ENCODE measurements around the gene ELF4.

The ELF4 gene

DNA sequence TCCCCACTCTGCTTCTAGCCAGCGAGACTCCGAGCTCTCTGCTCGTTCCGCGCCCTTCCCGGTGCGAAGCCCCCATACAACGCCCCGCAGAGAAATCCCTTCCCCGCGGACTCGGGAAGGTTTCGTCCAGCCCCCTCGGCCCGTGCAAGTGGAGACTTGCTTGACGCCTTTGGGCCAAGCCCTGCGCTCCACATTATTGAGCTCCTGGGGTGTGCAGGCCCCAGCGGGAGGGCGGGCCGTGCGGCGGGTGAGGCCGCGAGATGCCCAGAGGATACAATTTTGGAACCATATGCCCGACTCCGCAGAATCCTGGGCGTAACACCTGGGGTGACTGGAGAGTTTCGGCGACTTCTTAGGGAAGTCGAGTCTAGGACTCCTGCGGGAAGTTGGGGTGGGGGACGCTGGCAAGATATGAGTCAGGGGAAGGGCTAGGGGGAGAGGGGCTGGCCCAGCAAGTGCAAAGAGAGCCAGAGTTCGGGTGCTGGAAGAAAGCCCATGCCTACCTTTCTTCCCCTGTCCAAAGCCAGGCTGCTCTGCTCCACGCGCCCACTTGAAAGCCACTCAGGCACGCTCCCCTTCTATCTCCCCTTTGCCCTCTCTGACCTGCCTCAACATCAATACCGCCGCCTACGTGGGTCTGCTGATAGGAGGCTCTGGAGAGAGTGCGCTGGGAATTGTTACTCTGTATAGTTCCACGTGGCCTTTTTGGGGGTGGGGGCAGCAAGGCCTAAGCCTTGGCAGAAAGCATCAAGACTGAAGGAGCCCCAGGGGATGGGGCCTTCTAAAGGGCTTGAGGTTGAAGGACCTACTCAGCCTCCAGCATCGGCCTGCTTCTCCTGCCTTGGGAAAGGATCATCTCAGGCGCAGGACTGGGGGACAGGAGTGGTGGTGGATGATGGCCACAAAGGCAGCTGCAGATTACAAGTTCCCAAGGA, 1.2 kb upstream of the ELF4 start:
- no peak for DNase-seq

DNA sequence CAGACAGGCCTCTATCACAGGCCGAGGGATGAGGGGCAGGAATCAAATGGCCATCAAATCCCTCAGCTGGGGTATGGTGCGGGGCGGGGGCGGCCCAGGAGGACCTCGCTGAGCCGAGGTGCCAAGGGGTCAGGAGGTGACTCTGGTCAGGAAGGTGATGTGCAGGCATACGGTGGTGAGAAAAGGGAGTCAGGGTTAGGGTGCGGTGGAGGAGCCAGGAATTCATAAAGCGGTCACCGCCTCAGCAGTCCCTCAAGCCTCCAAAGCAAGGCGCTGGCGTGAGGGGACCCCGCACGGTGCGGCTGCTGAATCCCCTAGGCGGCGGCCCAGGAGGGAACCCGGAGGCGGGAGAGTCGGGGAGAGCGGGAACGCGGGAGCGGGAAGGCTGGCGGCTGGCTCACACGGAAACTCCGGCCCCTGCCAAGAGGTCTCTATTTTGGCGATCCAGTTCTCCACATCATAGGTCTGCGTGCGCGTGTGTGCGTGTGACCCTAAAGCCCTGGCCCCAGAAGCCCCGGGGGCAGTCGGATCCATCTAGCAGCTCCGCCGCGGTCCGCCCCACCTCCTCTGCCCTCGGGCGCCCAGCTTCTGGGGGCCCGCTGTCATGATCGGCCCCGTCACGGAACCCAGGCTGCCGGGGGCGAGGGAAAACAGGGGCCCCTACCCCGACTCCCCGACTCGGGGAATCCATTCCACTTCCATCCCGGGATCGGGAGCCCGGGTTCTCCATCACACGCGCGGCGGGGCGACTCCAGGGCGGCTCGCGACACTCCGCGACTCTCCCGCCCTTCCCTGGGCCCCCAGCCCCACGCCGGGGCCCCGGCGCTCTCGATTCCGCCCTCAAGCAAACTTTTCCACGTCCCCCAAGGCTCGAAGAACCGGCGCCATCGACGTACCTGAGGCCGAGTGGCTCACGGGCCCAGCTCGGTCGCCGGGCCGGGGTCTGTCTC, 593 bp downstream of the ELF4 start:
- no peak for DNase-seq

- peak; percentile 20 for DNase-seq
Measured at GRCh38 chrX:130108647-130109428, 1.5 kb downstream of the ELF4 start.

DNA sequence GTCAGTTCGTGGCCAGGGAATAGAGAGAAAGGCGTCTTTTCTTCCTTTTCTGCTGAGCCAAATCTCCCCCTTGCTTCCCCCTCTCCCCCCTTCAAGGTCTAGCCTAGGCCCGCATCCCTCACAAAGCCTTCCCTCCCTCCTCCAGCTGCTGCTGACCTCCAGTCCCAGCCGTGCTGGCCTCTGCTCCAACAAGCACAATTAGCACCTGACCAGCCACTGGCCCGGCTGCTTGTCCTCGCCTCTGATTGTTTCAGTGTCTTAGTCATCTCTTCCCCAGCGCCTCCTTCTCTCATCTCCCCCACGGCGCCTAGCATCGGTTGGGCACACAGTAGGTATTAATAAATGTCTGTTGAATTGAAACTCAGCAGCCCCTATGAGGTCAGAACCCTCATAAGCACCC, 4.2 kb downstream of the ELF4 start:
- no peak for DNase-seq

GRCh38 chrX:130105244-130105643, 5.1 kb downstream of the ELF4 start:
- DNase-seq: no peak

DNA sequence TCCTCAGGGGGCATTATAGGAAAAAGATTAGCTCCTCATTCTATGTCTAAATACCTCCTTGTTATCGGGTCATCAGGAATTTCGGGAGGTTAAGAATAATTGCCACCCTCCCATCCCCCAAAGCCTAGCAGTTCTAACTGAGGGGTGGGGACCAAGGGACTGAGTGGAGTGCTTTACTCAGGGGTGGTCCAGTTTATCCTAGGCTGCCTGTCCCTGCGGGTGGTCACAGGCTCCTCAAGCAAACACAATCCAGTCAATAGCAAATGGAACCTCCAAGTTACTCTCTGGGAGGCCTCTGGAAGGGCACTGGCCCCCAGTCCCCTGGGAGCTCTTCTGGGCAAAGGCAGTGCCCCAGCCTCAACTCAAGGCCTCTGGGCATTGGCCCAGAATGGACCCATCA, 6.7 kb downstream of the ELF4 start:
- no peak for DNase-seq

- DNase-seq: no peak
Measured at GRCh38 chrX:130100180-130100579, 10.1 kb downstream of the ELF4 start.

DNA sequence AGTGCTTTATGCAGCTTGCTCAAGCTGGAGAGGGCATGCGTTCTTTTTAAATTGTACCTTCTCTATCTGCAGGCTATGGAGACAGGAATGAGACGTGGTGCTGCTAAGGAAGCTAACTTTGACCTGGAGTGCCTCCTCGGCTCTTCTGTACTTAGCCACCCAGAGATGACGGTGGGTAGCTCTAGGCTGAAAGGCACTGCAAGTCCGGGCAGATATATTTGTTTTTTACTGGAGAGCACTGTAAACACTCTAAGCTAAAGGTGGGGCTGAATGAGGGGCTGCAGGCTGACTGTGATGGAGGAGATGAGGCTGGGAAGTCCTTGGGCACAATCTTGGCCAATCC, 12.1 kb downstream of the ELF4 start:
- no peak for DNase-seq

DNA sequence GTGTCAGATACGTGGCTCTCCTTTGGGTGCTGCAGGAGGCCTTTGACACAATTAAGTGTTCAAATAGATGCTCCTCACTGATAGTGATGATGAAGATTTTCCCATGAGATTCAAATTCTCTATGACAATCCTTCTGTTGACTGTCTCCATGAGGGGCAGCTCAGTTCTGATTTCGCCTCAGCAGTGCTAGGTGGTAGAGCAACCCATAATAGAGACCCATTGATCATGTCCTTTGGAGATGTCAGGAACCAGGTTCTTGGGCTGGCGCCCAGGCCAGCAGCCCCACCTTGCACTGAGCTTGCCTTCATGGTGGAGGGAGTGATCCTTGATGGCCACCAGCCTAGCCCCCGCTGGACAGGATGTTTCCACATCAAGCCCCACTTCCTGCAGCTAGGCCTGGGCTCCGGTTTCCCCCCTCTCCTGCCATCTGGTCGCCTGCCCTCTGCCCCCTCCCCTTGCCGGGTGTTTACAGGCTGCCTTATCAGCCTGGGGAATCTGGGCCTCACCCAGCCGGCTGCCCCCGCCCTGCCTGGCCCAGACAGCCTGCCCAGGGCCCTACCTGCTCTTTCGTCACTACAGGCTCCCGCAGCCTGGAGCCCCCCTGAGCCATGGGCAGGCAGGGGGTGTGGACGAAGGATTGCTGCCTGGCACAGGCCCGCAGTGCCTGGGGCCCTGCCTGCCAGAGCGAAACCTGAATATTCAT, 12.6 kb downstream of the ELF4 start:
- no peak for DNase-seq

DNA sequence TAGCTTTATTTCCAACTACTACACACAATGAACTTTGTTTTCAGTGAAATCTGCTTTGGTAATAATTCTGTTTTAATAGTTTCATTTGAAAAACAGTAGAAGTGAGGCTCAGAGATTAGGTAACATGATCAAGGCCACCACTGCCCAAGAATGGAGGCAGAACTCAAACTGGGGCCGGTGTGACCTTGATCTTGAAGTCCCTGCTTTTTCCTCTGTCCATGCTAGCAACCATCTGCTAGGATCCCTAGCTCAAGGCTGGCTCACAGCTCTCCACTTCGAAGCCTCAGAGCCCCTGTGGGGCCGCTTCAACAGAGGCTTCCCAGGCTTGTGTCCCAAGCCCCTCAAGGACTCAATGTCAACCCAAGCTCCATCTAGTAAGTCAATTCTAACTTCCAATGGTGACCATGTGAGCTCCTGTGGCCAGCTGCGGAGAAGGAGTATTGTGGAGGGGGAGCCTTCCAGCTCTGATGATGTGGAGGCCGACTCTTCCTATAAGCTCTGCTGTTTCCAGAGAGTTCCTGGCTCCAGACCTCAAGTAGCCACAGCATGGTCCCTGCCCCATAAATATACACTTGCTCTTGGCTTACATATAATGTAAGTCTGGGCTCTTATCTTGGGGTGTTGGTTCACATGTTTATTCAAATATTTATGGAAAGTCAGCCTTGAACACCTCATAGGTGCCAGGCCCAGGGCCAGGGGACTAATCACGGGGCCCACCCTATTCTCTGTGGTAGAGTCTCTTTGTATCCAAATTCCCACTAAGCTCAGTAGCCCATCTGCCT, 14.9 kb downstream of the ELF4 start:
- DNase-seq: no peak

DNA sequence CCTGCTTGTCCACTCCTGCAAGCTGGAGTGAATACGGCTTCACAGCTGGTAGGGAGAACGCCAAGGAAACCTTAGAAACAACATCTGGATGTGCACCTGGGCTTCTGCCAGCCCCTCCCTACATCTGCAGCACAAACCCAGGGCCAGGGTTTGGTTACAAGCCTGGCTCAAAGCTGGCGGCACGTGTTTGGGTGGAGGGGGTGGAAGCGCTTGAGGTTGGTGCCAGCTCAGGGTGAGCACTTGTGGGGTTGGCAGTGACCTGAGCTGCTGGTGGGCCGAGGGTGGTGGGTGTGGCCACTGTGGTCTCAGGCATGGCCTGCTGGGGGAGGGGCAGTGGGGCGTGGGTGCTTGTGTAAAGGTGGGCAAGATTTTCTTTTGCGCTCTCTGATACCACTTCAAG, 15.6 kb downstream of the ELF4 start:
- DNase-seq: no peak

DNA sequence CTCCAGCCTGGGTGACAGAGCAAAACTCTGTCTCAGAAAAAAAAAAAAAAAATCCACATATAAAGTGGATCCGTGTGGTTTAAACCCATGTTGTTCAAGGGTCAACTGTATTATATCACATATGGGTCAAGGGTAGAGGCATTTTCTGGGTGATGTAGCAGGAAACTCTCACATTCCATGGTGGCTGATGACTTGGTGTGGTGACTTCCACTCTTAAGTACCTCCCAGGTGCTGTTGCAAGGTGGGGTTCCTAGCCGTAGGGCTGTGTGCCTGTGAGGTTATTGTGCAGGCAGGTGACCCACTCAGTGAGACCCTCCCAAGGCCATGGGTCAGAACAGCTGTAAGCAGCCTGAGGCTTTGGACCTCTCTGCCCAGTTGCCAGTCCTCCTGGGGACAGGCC, 17.0 kb downstream of the ELF4 start:
- DNase-seq: no peak

DNA sequence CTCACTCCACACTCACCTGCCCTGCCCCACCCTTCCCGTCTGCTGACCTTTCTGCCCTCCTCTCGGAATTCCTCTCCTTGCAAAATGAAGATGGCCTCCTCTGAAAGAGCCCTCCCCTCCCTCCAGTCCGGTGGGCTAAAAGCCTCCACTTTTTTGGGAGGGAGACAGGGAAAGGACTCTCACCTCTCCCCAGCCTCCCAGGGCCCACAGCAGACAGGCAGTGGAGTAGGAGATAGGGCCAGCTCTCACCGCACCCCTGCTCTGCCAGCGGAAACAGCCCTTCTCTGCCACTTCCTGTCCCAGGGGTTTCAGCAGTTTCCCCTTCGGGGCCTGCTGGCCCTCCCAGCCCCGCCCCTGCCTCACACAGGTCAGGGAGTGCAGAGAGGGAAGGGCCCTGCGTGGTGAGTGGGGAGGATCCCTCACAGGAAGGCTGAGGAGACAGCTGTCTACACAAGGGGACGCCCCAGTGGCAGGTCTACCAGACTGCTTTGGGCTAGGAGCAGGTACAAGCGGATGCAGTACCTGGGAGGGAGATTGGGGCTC, 18.2 kb downstream of the ELF4 start:
- DNase-seq: peak; percentile 96

DNA sequence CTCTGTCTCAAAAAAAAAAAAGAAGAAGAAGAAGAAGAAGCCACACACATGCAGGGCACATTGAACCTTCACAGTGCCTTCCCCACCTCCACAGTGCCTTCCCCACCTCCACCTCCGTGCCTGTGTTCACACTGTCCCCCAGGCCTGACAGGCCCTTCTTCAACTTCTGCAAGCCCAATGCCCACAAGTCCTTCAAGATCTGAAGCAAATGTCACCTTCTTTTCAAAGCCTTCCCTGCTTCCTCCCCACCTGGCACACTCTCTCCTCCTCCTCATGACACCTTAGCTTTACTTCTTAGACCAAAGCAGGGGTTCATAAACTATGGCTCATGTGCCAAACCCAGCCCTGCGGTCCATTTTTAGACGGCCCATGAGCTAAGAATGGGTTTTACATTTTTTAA, 19.9 kb downstream of the ELF4 start:
- DNase-seq: no peak

GRCh38 chrX:130086447-130087206, 23.7 kb downstream of the ELF4 start:
- DNase-seq: peak; percentile 91

- peak; percentile 13 for DNase-seq
Measured at GRCh38 chrX:130085551-130086446, 24.5 kb downstream of the ELF4 start.

DNA sequence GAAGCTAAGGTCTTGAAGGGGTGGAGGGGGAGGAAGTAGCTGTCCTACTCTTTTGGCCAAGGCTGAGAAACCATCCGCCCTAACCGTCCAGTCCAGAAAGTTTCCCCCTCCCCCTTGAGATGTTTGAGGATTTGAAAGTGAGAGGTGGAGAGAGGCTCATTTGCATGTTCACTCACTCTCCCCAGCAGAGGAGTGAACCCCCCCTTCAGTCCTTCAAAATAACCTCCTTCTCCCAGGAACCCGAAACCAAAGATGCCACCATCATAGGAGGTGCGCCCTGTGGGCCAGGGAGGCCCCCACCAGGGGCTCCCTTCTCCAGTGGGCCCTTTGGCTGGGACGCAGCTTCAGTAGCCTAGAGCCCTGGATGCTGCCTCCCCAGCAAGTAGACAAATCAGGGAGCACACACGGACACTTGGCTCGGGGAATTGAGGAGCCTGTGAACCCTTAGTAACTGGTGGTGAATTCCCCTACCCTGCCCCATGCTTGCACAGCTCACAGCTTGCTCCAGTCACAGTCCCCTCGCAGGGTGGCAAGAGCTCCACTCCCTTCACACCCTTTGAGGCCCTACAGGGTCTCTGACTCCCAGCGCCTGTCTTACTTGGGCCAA, 25.6 kb downstream of the ELF4 start:
- DNase-seq: peak; percentile 12

GRCh38 chrX:130083656-130084382, 26.5 kb downstream of the ELF4 start:
- peak; percentile 42 for DNase-seq
